ENCODE data around the gene NTSR2. TPM values are rescaled to one million over a fixed set of nuclear protein-coding genes. Genes with fewer than 3 reads are reported as not detected.

NTSR2 gene
- total RNA-seq, 2 donors from 2014 or later: not detected

GRCh38 chr2:11655495-11655894 is 14.5 kb downstream of the NTSR2 start:
- Histone ChIP-seq H3K27me3 (no peaks in the 10 kb centered on the region), H3K9ac (ENCODE audit: low read depth in 2 of 2, low read length in 2 of 2) (no peak overlapping the region), H3K27ac (no peak overlapping the region), H3K4me3 (no peak overlapping the region), H3K36me3 (no peaks in the 10 kb centered on the region), H3K4me1 (no peaks in the 10 kb centered on the region), H3K9me3 (no peaks in the 10 kb centered on the region)
- no peak for TF ChIP-seq CTCF (IDR thresholded peaks at IDR 0.05)
- intact Hi-C loops (cut with DNase I): no loop called here
- no peak for DNase-seq

- Histone ChIP-seq H3K27ac (no peak overlapping the region), H3K4me3 (no peak overlapping the region), H3K36me3 (no peaks in the 10 kb centered on the region), H3K9ac (ENCODE audit: low read depth in 2 of 2, low read length in 2 of 2) (no peak overlapping the region), H3K4me1 (no peaks in the 10 kb centered on the region), H3K9me3 (no peaks in the 10 kb centered on the region), H3K27me3 (no peaks in the 10 kb centered on the region)
- intact Hi-C loops (cut with DNase I): no loop called here
- no peak for TF ChIP-seq CTCF (IDR thresholded peaks at IDR 0.05)
- DNase-seq: no peak
Observed at GRCh38 chr2:11652553-11652952, 17.4 kb downstream of the NTSR2 start.

GRCh38 chr2:11651856-11652548 is 18.0 kb downstream of the NTSR2 start:
- H3K27me3 ChIP-seq: no peaks in the 10 kb centered on the region
- H3K9ac ChIP-seq (ENCODE audit: low read depth in 2 of 2, low read length in 2 of 2): no peak overlapping the region
- no peak for DNase-seq
- intact Hi-C loops (cut with DNase I): no loop called here
- TF ChIP-seq CTCF (IDR thresholded peaks at IDR 0.05): no peak
- H3K4me1 ChIP-seq: no peaks in the 10 kb centered on the region
- no peaks in the 10 kb centered on the region for H3K9me3 ChIP-seq
- H3K36me3 ChIP-seq: no peaks in the 10 kb centered on the region
- H3K27ac ChIP-seq: no peak overlapping the region
- H3K4me3 ChIP-seq: no peak overlapping the region

- no peak for TF ChIP-seq CTCF (IDR thresholded peaks at IDR 0.05)
- no peaks in the 10 kb centered on the region for H3K9me3 ChIP-seq
- no peaks in the 10 kb centered on the region for H3K4me1 ChIP-seq
- H3K27me3 ChIP-seq: no peaks in the 10 kb centered on the region
- no peak overlapping the region for H3K27ac ChIP-seq
- no peaks in the 10 kb centered on the region for H3K36me3 ChIP-seq
- H3K9ac ChIP-seq (ENCODE audit: low read depth in 2 of 2, low read length in 2 of 2): no peak overlapping the region
- no peak for DNase-seq
- intact Hi-C loops (cut with DNase I): no loop called here
- H3K4me3 ChIP-seq: no peak overlapping the region
Observed at GRCh38 chr2:11649093-11649492, 20.9 kb downstream of the NTSR2 start.

GRCh38 chr2:11647834-11648600 is 22.0 kb downstream of the NTSR2 start:
- intact Hi-C loops (cut with DNase I): no loop called here
- H3K9ac ChIP-seq (ENCODE audit: low read depth in 2 of 2, low read length in 2 of 2): no peak overlapping the region
- no peak for DNase-seq
- no peak overlapping the region for H3K4me3 ChIP-seq
- TF ChIP-seq CTCF (IDR thresholded peaks at IDR 0.05): no peak
- H3K9me3 ChIP-seq: no peaks in the 10 kb centered on the region
- H3K36me3 ChIP-seq: no peaks in the 10 kb centered on the region
- no peak overlapping the region for H3K27ac ChIP-seq
- H3K4me1 ChIP-seq: no peaks in the 10 kb centered on the region
- no peaks in the 10 kb centered on the region for H3K27me3 ChIP-seq
